Non-pigmented ciliary epithelial cell (primary cell): ENCODE measurements around the gene ANO1.
A peak's percentile ranks its signal among the peaks of the same experiment; 100 is the strongest.

Source experiments
- DNase-seq: peaks from one replicate; pipeline ENCODE4 v3.0.0-alpha.2; 2010; ENCODE audit warnings: low read depth

The ANO1 gene

DNA sequence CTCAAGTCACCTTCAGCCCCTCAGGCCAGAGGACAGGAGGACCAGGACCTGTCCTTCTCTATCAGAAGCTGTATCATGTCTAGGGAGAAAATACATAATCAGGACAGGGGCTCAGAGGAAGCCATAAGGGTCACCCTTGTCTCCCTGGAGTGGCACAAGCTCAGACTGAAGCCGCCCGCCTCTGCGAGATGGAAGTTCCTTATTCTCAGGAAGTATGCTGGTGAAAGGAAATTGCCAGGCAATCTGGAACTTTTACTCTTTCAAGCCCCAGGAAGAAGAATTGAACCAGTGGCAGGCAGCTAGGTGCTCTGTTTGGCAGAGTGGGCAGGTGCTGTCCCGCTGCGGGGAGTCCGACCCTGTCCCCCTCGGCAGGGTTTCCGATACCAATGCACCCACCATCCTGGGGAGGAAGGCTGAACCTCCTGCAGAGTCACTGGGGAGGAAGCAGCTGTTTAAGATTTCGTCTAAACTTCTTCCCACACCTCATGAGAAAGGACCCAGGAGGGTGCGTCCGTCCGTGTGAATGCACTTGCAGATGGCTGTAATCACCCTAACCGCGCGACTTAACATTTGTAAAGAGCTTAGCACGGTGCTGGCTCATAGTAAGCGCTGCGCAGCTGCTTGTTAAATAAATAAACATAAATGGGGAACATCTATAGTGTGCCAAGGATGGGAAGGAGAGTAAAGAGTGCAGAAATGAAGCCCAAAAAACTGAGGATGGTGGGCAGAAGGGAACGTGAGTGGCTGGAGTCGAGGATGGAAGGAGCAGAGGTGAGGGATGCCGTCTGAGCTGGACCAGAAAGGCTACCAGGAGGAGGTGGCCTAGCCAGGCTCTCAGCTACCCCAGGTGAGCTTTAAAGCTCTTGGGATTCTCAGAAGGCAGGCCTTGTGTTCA lies 5.0 kb upstream of the ANO1 start:
- peak; percentile 3 for DNase-seq

DNA sequence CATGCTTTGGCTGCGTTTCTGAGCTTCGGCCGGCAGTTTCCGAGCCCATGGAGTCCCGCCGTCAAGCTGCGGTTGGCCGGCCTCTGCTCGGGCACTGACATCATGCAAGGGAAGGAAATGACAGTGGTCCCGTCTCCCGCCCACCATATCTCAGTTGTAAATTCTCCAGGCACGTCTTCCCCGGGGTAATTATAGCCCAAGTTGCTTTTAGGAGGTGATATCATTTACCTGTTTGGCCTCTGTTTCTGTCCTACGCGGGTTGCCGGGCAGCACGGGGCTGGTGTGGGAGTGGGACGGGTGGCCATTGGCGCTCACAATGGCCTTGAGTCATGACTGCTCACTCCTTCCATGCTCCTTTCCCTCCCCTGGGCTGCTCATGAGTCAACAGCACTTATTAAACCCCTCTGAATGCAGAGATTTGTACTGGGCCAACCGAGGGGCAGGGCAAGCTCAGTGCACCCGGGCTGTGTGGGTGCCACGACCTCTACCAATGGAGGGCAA lies 4.2 kb upstream of the ANO1 start:
- DNase-seq, result peak; percentile 26

DNA sequence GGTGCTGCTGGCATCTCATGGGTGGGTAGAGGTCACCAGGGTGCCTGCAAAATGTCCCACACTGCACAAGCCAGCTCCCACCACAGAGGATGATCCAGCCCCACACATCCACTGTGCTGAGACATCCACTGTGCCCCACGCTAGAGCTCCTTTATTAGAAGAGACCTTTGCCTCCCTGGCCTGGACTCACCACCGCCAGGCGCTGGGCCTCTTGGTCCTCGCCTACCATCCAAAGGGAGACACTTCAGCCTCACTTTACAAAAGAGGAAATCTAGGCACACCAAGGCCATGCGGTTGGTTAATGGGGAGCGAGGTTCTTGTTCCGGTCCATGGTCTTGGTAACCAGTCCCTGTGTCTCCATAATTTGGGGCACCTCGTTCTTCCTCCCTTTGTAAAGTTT lies 3.4 kb upstream of the ANO1 start:
- DNase-seq, result no peak

DNA sequence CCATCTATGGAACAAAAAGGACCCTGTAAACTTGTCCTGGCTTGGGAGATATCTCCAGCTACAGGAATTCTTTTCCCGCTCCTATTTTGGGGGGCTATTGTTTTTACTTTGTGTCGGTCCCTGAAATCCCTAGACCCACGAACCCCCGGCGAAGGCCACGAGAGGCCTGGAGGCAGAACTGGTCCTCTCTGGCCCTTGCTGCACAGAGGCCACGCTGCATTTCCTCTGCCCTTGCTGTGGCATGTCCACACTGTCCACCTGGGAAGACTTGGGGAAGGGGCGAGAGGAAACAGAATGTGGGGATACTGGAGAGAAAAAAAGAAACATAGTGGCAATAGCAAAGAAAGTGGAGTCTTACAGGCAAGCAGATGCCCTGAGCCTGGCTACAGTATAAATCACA lies 2.3 kb upstream of the ANO1 start:
- no peak for DNase-seq

DNA sequence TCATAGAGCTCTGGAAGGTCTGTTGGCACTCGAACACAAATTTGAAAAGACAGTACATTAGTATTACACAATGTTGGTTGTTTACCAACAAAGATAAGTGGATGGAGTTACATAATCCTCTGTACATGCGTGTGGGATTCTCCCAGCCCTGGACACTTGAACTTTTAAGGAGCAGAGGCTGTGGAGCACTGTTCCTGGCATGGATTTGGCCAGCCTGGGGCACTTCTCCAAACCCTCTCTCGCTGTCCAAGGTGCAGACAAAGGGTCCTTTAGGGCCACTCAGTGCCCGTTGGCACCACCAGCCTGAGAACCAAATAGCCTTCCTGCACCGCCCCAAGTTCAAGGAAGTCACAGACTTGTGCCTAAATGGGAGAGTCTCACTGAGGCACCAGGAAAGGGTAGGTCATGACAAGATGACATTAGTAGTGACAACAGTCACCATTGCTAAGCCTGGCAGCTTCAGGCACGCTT lies 1.6 kb upstream of the ANO1 start:
- DNase-seq, result no peak

DNA sequence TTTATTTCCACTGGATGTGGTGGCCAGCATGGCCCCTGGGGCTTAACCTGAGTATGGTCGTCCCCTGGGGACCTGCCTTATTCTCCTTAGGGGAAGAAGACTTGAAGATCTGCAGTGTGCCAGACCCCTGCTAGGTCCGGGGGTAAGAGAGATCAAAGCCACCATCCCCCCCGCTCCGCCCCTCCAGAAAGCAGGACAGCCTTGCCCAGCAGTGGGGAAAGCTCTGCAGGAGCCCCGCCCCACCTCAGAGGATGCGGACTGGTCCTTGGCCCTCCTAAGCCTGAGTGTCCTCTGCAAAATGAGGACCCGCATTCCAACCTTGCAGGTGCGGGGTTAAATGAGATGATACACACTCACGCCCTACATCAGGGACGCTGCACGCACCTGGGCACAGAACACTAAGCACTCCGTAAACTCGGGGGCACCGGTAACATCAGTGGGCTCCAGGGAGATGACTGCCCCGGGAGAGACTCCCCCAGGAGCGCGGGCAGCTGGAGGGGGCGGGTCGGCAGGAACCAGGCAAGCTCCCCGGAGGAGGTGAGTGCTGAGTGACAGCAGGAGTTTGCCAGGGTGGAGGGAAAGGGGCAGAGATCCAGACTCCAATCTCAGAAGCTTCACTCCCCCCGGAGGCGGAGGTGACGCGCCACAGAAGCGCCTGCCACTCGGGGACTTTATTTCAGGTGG lies 564 bp upstream of the ANO1 start:
- DNase-seq, result no peak

DNA sequence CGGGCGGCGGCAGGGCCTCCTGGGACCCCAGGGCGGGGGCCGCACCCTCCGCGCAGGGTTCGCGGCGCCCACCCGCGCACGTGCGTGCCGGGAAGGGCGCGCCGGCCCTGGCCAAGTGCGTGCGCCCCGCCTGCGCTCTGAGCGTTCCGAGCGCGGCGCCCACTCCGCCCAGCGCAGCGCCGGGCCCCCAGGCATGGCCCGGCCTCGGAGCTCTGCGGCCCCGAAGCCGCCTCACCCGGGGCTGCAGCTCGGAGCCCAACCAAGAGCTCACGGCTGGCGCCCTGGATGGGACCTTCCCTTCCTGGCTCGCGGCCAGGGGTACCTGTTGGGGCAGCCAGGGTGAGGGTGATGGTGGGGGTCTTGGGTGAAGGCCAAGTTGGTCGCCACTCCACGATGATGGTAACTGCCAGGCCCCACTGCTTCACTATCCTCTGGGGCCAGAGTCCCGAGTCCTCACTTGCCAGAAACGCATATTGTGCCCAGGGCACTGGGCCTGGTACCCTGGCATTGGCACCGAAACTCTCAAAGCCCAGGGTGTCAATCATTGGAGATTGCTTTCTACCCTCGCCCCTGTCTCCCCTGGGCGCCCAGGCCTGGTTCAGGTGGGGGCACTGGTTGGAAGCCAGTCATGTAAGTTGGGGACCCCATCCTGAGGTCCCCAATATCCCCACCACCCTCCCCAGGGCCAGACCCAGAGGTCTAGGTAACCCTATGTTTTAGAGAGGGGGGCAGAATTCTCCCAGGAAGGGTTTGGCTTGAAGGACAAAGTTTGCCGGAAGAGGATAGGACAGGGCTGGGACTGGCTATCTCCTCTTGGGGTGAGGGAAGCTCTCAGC lies 882 bp downstream of the ANO1 start:
- no peak for DNase-seq

DNA sequence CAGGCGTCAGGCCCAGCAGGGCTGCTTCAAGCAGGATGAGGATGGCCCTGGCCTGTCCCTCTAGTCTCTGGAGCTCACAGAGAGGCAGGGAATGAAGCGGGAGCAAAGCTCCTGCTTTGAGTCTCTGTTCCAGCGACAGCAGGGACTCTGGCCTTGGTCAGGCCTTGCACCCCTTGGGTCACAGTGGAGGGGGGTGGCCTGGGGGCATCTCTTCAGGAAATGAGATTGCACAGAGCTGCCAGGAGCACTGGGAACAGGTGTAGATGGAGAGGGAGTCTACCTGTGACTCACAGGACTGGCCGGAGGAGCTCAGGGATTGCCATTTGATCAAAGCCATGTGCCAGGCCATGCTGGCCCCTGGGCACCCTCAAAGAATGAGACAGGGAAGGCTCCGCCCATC lies 1.6 kb downstream of the ANO1 start:
- DNase-seq, result no peak

DNA sequence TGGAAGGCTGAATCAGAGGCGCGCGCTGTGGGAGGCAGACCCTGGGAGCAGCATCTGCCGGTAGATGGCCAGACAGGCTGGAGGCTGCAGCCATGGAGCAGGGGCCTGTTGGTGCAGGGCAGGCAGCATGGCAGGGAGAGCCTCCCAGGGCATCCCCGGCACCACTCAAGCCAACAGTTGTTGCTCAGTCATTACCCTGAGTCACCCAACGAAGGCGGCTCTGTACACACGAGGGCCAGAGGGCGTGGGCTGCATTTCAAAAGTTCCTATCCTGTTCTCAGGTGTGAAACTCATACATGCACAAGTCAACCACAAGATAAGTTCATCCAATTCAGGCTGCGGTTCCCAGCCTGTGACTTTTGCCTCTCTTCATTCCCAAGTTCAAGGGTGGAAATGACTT lies 2.6 kb downstream of the ANO1 start:
- DNase-seq, result no peak

DNA sequence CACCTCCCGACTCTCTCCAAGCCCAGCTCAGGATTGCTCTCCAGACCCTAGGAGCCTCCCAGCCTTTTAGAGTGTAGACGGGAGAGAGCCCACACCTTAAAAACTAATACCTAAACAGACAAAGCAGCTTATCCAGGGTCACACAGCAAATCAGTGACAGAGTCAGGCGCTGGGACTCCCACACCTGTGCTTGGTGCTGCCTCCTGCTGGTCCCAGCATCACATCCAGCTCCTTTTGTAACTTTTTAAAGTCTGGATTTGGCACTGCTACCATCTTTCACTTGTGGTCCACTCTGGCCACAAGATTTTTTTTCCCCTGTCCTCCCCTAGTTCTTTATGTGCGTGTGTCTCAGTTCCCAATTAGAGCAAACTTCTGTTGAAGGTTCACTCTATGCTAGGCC lies 4.7 kb downstream of the ANO1 start:
- DNase-seq, result no peak

DNA sequence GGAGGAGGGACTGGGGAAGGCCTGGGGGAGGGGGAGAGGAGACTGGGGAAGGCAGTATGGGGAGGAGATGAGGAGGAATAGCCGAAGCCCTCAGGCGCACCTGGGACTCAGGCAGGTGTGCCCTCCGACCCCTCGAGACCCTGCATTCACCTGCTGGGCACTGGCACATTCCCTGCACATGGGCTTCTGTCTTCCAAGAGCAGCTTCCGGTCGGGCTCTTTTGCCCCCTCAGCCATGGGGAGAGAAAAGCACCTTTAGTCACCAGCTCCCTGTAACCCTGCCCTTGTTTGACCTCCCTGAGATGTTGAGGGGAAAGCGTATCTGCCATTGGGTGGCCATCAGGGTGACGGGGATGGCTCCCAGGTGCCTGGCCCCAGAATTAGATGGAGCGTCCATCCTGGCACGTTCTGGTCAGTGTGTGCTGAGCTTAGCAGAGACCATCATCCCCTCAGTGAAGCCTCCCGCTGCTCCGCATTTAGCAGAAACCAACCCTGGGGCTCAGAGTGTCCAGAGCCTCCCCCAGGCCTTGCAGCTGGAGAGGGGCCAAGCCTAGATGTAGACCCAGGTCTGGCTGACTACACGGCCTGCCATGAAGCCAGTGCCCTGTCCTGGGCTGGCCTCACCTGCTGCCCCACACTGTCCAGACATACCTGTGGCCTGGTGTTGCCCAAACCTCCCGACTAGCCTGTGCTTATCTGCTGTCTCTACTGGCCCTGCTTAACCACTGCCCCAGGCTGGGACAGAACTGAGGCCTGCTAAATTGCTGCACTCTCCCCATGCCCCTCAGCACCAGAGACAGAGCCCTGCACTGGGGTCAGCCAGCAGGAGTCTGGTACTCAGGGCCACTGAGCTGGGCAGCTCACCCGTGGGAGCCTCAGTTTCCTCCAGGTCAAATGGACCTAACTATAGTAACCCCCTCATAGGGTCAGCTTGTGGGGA lies 6.2 kb downstream of the ANO1 start:
- DNase-seq, result no peak

DNA sequence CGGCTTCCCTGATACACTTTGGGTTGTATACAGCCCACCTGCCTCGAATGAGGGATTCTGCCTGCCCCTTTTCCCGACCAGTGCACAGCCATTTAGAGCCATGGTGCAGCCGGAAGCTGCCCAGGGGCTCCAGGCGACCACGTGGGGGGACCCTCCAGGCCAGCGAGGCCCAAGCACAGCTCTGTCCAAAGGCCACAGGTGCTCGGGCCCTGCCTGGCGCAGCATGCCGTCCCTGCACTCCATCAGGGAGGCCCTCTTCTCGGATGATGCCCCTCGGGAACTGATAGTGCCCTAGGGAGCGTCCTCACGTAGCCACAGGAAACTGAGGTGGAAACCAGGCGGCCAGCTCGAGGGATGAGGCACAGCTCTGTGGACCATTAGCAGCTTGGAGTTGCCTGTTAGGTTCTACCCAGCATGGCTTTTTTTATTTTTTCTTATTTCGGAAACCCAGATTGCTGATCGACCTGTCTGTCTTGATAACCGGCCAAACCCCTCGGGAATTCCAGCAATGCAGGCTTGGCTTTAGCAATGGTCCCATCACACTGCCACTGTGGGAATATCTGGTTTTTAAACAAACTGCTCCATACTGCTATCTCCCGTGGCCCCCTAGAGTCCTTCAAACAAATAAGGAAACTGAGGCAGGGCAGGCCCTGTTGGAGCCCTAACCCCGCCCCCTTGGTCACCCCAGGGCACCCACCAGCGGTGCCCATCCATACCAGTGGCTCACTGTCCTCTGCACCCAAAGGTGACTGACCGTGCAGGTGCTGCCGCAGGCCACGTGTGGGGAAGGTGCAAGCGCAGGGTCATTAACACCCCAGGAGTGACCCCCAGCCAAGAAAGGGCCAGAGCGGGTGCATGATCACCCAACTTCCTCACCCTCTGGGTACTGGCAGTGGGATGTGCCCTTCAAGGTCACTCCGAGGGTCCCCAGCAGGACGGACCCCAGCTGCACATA lies 8.0 kb downstream of the ANO1 start:
- no peak for DNase-seq

DNA sequence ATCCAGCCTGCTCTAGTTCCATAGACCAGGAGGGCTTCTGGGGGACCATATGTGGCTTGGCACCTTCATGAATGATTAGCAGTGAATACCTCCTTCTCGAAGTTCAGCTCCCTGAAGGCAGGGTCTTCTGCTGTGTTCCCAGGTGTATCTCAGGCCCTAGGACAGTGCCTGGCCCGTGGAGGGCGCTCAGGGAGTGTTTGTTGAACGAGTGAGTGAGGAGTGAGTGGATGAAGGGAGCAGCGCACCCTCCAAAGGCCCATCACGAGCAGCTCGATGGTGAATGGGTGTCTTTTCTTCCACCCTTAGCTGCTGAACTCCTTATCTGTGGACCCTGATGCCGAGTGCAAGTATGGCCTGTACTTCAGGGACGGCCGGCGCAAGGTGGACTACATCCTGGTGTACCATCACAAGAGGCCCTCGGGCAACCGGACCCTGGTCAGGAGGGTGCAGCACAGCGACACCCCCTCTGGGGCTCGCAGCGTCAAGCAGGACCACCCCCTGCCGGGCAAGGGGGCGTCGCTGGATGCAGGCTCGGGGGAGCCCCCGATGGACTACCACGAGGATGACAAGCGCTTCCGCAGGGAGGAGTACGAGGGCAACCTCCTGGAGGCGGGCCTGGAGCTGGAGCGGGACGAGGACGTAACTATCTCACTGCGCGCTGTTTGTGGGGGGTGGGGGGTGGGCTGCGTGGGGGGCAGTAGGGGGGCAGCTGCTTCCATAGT lies 9.5 kb downstream of the ANO1 start:
- DNase-seq, result no peak

DNA sequence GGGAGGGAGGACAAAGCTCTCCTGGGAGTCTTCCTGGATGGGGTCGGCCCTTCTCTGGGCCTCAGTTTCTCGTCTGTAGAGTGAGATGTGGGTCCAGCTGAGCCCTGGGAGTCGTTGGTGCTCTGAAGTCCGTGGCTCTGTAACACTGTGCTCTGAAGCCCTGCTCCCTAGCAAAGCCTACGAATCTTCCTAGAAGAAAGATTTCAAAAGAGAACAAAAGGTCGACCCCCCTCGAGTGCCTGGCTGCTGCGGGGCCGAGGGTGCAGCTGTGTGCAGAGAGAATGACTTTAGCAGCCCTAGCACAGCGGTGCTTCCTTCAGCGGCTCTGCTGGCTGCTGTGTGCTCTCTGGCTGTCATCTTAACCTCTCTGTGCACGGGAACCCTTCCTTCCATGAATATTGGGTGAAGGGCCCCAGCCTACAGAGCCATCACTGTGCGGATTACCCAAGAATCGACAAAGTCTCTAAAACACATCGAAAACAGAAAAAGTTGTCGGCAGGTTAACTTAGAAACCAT lies 10.7 kb downstream of the ANO1 start:
- DNase-seq, result no peak

DNA sequence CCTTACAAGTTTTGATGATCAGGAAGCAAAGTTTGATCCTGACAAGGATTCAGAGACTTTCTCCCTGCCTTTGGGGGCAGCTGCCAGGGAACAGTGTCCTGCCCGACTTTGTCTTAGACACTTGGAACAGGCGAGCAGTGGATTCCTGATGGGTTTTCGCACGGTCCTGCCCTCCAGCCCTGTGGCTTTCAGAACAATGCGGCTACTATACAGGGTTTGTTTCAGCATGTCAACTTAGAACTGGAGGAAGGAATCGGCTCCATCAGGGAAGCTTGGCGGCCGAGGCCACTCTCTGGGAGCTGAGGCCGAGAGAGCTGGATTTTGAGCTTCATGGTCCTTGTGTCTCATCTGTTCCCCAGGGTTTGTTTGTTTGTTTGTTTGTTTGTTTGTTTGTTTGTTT lies 11.5 kb downstream of the ANO1 start:
- no peak for DNase-seq

DNA sequence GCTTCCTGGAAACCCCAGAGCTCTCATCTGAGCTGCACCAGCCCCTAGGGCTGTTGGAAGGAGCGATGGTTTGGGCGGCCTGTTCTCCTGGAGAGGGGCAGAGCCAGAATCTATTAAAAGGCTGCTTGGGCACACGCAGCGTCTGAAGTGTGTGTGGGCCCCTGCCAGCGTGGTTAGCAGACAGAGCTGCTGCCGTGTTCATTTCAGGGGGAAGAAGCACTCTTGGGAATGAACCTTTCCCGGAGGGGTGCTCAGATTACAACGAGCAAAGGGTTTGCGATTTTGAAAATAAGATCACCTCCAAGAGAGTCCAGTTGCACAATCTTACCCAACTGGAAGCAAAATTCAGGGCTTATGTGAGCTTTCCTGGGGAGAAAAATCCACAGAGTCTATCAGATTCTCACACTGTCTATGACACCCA lies 12.9 kb downstream of the ANO1 start:
- no peak for DNase-seq

DNA sequence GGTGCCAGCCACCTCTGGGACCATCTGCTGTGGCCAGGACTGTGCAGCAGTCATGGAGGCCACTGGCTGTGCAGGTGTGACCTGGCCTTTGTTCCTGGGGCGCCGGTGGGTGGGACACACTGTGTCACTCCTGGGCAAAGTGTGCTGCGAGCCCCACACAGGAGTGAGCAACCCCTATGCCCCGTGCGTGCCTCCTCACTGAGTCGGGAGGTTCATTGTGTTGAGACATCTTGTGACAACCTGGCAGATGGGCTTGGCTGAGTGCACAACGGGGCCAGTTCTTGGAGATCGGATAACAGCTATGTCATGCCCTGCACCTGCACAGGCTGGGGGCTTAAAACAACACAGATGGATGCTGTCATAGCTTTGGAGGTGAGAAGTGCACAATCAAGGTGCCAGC lies 13.5 kb downstream of the ANO1 start:
- no peak for DNase-seq

DNA sequence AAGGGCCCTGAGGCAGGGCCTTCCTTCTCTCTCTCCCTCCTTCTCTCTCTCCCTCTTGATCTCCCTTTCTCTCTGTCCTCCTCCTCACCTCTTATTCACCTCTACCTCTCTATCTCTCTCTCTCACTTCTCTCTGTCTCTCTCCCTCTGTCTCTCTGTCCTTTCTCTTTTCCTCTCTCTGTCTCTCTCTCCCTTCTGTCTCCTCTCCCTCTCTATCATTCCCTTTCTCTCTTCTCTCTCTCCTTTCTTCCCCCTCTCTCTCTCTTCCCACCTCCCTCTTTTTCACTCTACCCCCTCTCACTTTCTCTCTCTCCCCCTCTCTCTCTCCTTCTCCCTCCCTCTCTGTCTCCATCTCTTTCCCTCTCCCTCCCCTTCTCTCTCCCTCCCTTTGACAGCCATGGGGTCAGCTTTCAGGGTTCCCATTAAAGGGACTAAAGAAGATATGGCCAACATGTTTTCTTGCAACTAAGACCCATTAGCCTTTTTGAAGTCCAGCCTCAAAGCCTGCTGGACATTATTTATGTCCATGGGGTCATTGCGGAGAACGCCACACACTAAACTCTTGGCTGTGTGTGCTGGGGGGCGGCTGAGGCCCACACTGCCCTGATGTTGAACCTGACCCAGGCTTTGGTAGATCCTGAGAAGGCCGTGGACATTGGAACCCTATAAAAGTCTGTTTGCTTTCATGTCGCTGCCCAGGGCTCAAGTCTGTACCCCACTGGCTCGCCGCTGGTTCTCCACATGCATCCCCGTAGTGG lies 15.0 kb downstream of the ANO1 start:
- DNase-seq, result no peak
